HUDEP-2 (cell line): ENCODE data around the gene CCDC74A.
"Not testable (repeated sequence)": the region's sequence is repeated elsewhere in the genome, so short reads cannot be mapped to it uniquely, and the experiment has no call there.

Source experiments
- DNase-seq, 76 experiments: peaks; one replicate each; lab custom pipeline; 2025; ENCODE audit not compliant: unreplicated experiment in 76 of 76; lab: John Stamatoyannopoulos, UW

Gene CCDC74A

GRCh38 chr2:131525256-131525655, 2.4 kb upstream of the CCDC74A start:
- DNase-seq = not testable (repeated sequence)

GRCh38 chr2:131528981-131529863, 1.5 kb downstream of the CCDC74A start:
- not testable (repeated sequence) for DNase-seq

- not testable (repeated sequence) for DNase-seq
These were observed 2.3 kb downstream of the CCDC74A start for GRCh38 chr2:131529864-131530445.

- DNase-seq = not testable (repeated sequence)
These were observed 3.1 kb downstream of the CCDC74A start for GRCh38 chr2:131530626-131531344.

GRCh38 chr2:131531547-131532185, 4.0 kb downstream of the CCDC74A start:
- not testable (repeated sequence) for DNase-seq

- not testable (repeated sequence) for DNase-seq
These were observed 5.3 kb downstream of the CCDC74A start for GRCh38 chr2:131532723-131533608.

- DNase-seq = not testable (repeated sequence)
These were observed 6.1 kb downstream of the CCDC74A start for GRCh38 chr2:131533609-131534316.

GRCh38 chr2:131534317-131534672, 6.6 kb downstream of the CCDC74A start:
- not testable (repeated sequence) for DNase-seq

GRCh38 chr2:131534965-131535364, 7.3 kb downstream of the CCDC74A start:
- DNase-seq = not testable (repeated sequence)

GRCh38 chr2:131535526-131535925, 7.8 kb downstream of the CCDC74A start:
- no peak for DNase-seq

GRCh38 chr2:131535951-131536826, 8.5 kb downstream of the CCDC74A start:
- not testable (repeated sequence) for DNase-seq

GRCh38 chr2:131536841-131537240, 9.2 kb downstream of the CCDC74A start:
- DNase-seq = not testable (repeated sequence)

- not testable (repeated sequence) for DNase-seq
These were observed 11.2 kb downstream of the CCDC74A start for GRCh38 chr2:131538856-131539255.

GRCh38 chr2:131542438-131543384, 15.0 kb downstream of the CCDC74A start:
- DNase-seq = no peak

- DNase-seq = no peak
These were observed 15.8 kb downstream of the CCDC74A start for GRCh38 chr2:131543385-131543891.

- not testable (repeated sequence) for DNase-seq
These were observed 16.5 kb downstream of the CCDC74A start for GRCh38 chr2:131544006-131544812.
